Measurements from ENCODE around the gene CUZD1.
A peak's percentile ranks its signal among the peaks of the same experiment; 100 is the strongest.
"Not testable (repeated sequence)": the region's sequence is repeated elsewhere in the genome, so short reads cannot be mapped to it uniquely, and the experiment has no call there.

The CUZD1 gene

GRCh38 chr10:122863216-122864193 is 17.8 kb upstream of the CUZD1 start:
- TF ChIP-seq CTCF (conservative IDR thresholded peaks at IDR 0.05; ENCODE audit: low read length) (no peak), EZH2phosphoT487 (IDR thresholded peaks at IDR 0.05; ENCODE audit: borderline replicate concordance) (no peak)
- Histone ChIP-seq H3F3A (ENCODE audit: low read depth) (no peaks in the 10 kb centered on the region), H3K79me2 (ENCODE audit: insufficient read depth, low read length) (peaks cover 89% of the 10 kb centered on the region), H3K4me2 (ENCODE audit: low read depth, low read length, poor library complexity, severe bottlenecking) (no peak overlapping the region), H3K9me2 (replicated peaks; ENCODE audit: low read depth, low read length) (no peaks in the 10 kb centered on the region), H3K4me3 (ENCODE audit: low read length, poor library complexity, severe bottlenecking) (no peak overlapping the region), H3K4me1 (ENCODE audit: insufficient read depth, low read length, poor library complexity, severe bottlenecking) (peaks cover 4% of the 10 kb centered on the region), H2AFZ (ENCODE audit: low read length) (no peak overlapping the region), H3K9ac (ENCODE audit: low read depth, low read length, poor library complexity, severe bottlenecking) (no peak overlapping the region), H4K20me1 (ENCODE audit: insufficient read depth, low read length, poor library complexity, severe bottlenecking) (peaks cover 63% of the 10 kb centered on the region), H3K9me3 (ENCODE audit: insufficient read depth, low read depth, low read length) (peaks cover 11% of the 10 kb centered on the region), H3K27me3 (ENCODE audit: insufficient read depth, low read length, poor library complexity, severe bottlenecking) (no peaks in the 10 kb centered on the region), H3K36me3 (ENCODE audit: insufficient read depth, low read length) (peaks cover 13% of the 10 kb centered on the region; the same call in 1 of the 2 replicates)

- Histone ChIP-seq H3K4me1 (ENCODE audit: insufficient read depth, low read length, poor library complexity, severe bottlenecking) (peaks cover 4% of the 10 kb centered on the region), H3F3A (ENCODE audit: low read depth) (no peaks in the 10 kb centered on the region), H4K20me1 (ENCODE audit: insufficient read depth, low read length, poor library complexity, severe bottlenecking) (peaks cover 75% of the 10 kb centered on the region), H3K9me2 (replicated peaks; ENCODE audit: low read depth, low read length) (no peaks in the 10 kb centered on the region), H3K36me3 (ENCODE audit: insufficient read depth, low read length) (peaks cover 19% of the 10 kb centered on the region; the same call in 1 of the 2 replicates), H2AFZ (ENCODE audit: low read length) (no peak overlapping the region), H3K9ac (ENCODE audit: low read depth, low read length, poor library complexity, severe bottlenecking) (no peak overlapping the region), H3K4me3 (ENCODE audit: low read length, poor library complexity, severe bottlenecking) (no peak overlapping the region), H3K9me3 (ENCODE audit: insufficient read depth, low read depth, low read length) (peaks cover 6% of the 10 kb centered on the region), H3K79me2 (ENCODE audit: insufficient read depth, low read length) (peaks cover 96% of the 10 kb centered on the region), H3K4me2 (ENCODE audit: low read depth, low read length, poor library complexity, severe bottlenecking) (peak overlapping the region; percentile 23), H3K27me3 (ENCODE audit: insufficient read depth, low read length, poor library complexity, severe bottlenecking) (no peaks in the 10 kb centered on the region)
- no peak for TF ChIP-seq CTCF (conservative IDR thresholded peaks at IDR 0.05; ENCODE audit: low read length)
- no peak for TF ChIP-seq EZH2phosphoT487 (IDR thresholded peaks at IDR 0.05; ENCODE audit: borderline replicate concordance)
Measured at GRCh38 chr10:122861711-122862161, 16.1 kb upstream of the CUZD1 start.

- peaks cover 4% of the 10 kb centered on the region for H3K4me1 ChIP-seq (ENCODE audit: insufficient read depth, low read length, poor library complexity, severe bottlenecking)
- TF ChIP-seq CTCF (conservative IDR thresholded peaks at IDR 0.05; ENCODE audit: low read length), result no peak
- TF ChIP-seq EZH2phosphoT487 (IDR thresholded peaks at IDR 0.05; ENCODE audit: borderline replicate concordance), result no peak
- peaks cover 29% of the 10 kb centered on the region; the same call in 1 of the 2 replicates for H3K36me3 ChIP-seq (ENCODE audit: insufficient read depth, low read length)
- no peak overlapping the region for H3K4me3 ChIP-seq (ENCODE audit: low read length, poor library complexity, severe bottlenecking)
- peaks cover 91% of the 10 kb centered on the region for H3K79me2 ChIP-seq (ENCODE audit: insufficient read depth, low read length)
- no peak overlapping the region for H2AFZ ChIP-seq (ENCODE audit: low read length)
- H4K20me1 ChIP-seq (ENCODE audit: insufficient read depth, low read length, poor library complexity, severe bottlenecking), result peaks cover 74% of the 10 kb centered on the region
- no peak overlapping the region for H3K4me2 ChIP-seq (ENCODE audit: low read depth, low read length, poor library complexity, severe bottlenecking)
- no peaks in the 10 kb centered on the region for H3K9me2 ChIP-seq (replicated peaks; ENCODE audit: low read depth, low read length)
- no peaks in the 10 kb centered on the region for H3K27me3 ChIP-seq (ENCODE audit: insufficient read depth, low read length, poor library complexity, severe bottlenecking)
- no peaks in the 10 kb centered on the region for H3K9me3 ChIP-seq (ENCODE audit: insufficient read depth, low read depth, low read length)
- H3K9ac ChIP-seq (ENCODE audit: low read depth, low read length, poor library complexity, severe bottlenecking), result no peak overlapping the region
- H3F3A ChIP-seq (ENCODE audit: low read depth), result no peaks in the 10 kb centered on the region
Measured at GRCh38 chr10:122859527-122859926, 13.9 kb upstream of the CUZD1 start.

GRCh38 chr10:122858042-122858441 is 12.4 kb upstream of the CUZD1 start:
- Histone ChIP-seq H3K36me3 (ENCODE audit: insufficient read depth, low read length) (peaks cover 44% of the 10 kb centered on the region; the same call in 1 of the 2 replicates), H3K79me2 (ENCODE audit: insufficient read depth, low read length) (peaks cover 76% of the 10 kb centered on the region), H4K20me1 (ENCODE audit: insufficient read depth, low read length, poor library complexity, severe bottlenecking) (peaks cover 62% of the 10 kb centered on the region)
- H3K4me2 ChIP-seq (ENCODE audit: low read depth, low read length, poor library complexity, severe bottlenecking); H3F3A ChIP-seq (ENCODE audit: low read depth); H3K4me1 ChIP-seq (ENCODE audit: insufficient read depth, low read length, poor library complexity, severe bottlenecking); H3K4me3 ChIP-seq (ENCODE audit: low read length, poor library complexity, severe bottlenecking); H3K27me3 ChIP-seq (ENCODE audit: insufficient read depth, low read length, poor library complexity, severe bottlenecking); H3K9me2 ChIP-seq (replicated peaks; ENCODE audit: low read depth, low read length); H3K9me3 ChIP-seq (ENCODE audit: insufficient read depth, low read depth, low read length); H2AFZ ChIP-seq (ENCODE audit: low read length); H3K9ac ChIP-seq (ENCODE audit: low read depth, low read length, poor library complexity, severe bottlenecking): not testable (repeated sequence)

Measured in Loucy (cell line).